ENCODE data around the gene APOL1.

DNA sequence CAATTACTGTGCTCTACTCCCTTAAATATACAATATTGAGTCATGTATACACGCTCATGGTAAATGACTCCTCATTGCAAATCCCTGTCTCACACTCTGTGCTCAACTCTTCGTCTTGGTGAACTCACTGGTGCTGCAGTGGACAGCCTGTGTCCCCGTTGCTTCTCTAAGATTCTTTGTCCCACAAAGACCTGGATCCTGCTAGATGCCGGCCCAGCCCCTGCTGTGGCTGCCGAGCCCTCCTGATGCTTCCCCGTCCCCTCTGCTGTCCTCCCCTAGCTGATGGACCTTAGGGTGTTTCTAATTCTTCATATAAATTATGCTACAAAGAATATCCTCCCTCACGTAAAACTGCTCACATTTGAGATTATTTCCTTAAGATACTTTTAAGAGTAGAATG lies 19.1 kb upstream of the APOL1 start:
- TF ChIP-seq, protein P1, sequence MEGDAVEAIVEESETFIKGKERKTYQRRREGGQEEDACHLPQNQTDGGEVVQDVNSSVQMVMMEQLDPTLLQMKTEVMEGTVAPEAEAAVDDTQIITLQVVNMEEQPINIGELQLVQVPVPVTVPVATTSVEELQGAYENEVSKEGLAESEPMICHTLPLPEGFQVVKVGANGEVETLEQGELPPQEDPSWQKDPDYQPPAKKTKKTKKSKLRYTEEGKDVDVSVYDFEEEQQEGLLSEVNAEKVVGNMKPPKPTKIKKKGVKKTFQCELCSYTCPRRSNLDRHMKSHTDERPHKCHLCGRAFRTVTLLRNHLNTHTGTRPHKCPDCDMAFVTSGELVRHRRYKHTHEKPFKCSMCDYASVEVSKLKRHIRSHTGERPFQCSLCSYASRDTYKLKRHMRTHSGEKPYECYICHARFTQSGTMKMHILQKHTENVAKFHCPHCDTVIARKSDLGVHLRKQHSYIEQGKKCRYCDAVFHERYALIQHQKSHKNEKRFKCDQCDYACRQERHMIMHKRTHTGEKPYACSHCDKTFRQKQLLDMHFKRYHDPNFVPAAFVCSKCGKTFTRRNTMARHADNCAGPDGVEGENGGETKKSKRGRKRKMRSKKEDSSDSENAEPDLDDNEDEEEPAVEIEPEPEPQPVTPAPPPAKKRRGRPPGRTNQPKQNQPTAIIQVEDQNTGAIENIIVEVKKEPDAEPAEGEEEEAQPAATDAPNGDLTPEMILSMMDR (IDR thresholded peaks at IDR 0.05): no peak
- no peak for TF ChIP-seq TCF12 (IDR thresholded peaks at IDR 0.05)
- no peak for TF ChIP-seq CHD2 (IDR thresholded peaks at IDR 0.05; ENCODE audit: low read length, partially characterized antibody)
- TF ChIP-seq, protein P2, sequence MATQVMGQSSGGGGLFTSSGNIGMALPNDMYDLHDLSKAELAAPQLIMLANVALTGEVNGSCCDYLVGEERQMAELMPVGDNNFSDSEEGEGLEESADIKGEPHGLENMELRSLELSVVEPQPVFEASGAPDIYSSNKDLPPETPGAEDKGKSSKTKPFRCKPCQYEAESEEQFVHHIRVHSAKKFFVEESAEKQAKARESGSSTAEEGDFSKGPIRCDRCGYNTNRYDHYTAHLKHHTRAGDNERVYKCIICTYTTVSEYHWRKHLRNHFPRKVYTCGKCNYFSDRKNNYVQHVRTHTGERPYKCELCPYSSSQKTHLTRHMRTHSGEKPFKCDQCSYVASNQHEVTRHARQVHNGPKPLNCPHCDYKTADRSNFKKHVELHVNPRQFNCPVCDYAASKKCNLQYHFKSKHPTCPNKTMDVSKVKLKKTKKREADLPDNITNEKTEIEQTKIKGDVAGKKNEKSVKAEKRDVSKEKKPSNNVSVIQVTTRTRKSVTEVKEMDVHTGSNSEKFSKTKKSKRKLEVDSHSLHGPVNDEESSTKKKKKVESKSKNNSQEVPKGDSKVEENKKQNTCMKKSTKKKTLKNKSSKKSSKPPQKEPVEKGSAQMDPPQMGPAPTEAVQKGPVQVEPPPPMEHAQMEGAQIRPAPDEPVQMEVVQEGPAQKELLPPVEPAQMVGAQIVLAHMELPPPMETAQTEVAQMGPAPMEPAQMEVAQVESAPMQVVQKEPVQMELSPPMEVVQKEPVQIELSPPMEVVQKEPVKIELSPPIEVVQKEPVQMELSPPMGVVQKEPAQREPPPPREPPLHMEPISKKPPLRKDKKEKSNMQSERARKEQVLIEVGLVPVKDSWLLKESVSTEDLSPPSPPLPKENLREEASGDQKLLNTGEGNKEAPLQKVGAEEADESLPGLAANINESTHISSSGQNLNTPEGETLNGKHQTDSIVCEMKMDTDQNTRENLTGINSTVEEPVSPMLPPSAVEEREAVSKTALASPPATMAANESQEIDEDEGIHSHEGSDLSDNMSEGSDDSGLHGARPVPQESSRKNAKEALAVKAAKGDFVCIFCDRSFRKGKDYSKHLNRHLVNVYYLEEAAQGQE (IDR thresholded peaks at IDR 0.05; ENCODE audit: low read depth, low read length): no peak
- no peak for TF ChIP-seq POLR2AphosphoS5 (IDR thresholded peaks at IDR 0.05; ENCODE audit: low read depth, low read length)
- TF ChIP-seq FOSL2 (IDR thresholded peaks at IDR 0.05; ENCODE audit: borderline replicate concordance, low read depth): no peak
- TF ChIP-seq TAF1 (IDR thresholded peaks at IDR 0.05; ENCODE audit: borderline replicate concordance, low read depth, low read length): no peak
- TF ChIP-seq, protein P3, sequence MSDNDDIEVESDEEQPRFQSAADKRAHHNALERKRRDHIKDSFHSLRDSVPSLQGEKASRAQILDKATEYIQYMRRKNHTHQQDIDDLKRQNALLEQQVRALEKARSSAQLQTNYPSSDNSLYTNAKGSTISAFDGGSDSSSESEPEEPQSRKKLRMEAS (IDR thresholded peaks at IDR 0.05; ENCODE audit: low read depth): no peak
- TF ChIP-seq MEF2A (IDR thresholded peaks at IDR 0.05; ENCODE audit: borderline replicate concordance, low read depth): no peak
- TF ChIP-seq SIN3A (IDR thresholded peaks at IDR 0.05; ENCODE audit: borderline replicate concordance, low read depth, low read length): no peak
- TF ChIP-seq EP300 (IDR thresholded peaks at IDR 0.05; ENCODE audit: borderline replicate concordance in 1 of 2, low read depth in 1 of 2, low read length in 1 of 2): no peak
- no peak for TF ChIP-seq EZH2phosphoT487 (IDR thresholded peaks at IDR 0.05; ENCODE audit: borderline replicate concordance, low read depth)
